CD4-positive, alpha-beta T cell (primary cell): ENCODE data around the gene AGFG1. TPM values are rescaled to one million over a fixed set of nuclear protein-coding genes. Genes with fewer than 3 reads are reported as not detected.

Source experiments
- ATAC-seq: fragments of 200-7000 bp; cut with Tn5 transposase; one replicate; pipeline ENCODE4 v1.10.0; 2022; ENCODE audit warnings: mild to moderate bottlenecking; ENCODE audit not compliant: poor library complexity
- CTCF ChIA-PET: fragments of 350-600 bp; sonication (Branson Sonifier 250); formaldehyde crosslinking; loops from one replicate; lab custom pipeline; 2021; ENCODE audit warnings: antibody characterized with exemption, inconsistent platforms; lab: Charles Lee
- POLR2A ChIA-PET: fragments of 350-600 bp; sonication (Branson Sonifier 250); formaldehyde crosslinking; loops from one replicate; lab custom pipeline; 2021; ENCODE audit warnings: antibody characterized with exemption, inconsistent platforms; lab: Charles Lee
- DNase-seq, 14 experiments: peaks; one replicate each; pipeline ENCODE4 v3.0.0-alpha.2; 2013 to 2020; ENCODE audit warnings: mixed read lengths in 2 of 14
- H3K27ac ChIP-seq, 2 donors: one replicate each; pipeline versions ENCODE4 v1.5.1 to v1.7.0; 2013; ENCODE audit warnings: low read length in 2 of 2, low read depth in 1 of 2, mild to moderate bottlenecking in 1 of 2
- H3K27me3 ChIP-seq, 2 experiments: 1 replicate in 1 of 2; 2 replicates in 1 of 2; pipeline versions ENCODE4 v1.6.1 to v1.7.0; 2013; ENCODE audit warnings: low read length in 2 of 2, control low read depth in 1 of 2, mild to moderate bottlenecking in 1 of 2, moderate library complexity in 1 of 2; ENCODE audit not compliant: insufficient read depth in 2 of 2, control insufficient read depth in 1 of 2
- H3K36me3 ChIP-seq: one replicate; pipeline ENCODE4 v1.6.1; 2013; ENCODE audit warnings: low read length, control low read depth; ENCODE audit not compliant: insufficient read depth
- H3K4me1 ChIP-seq: one replicate; pipeline ENCODE4 v1.6.1; 2013; ENCODE audit warnings: low read length, control low read depth; ENCODE audit not compliant: insufficient read depth
- H3K4me3 ChIP-seq: one replicate; pipeline ENCODE4 v1.5.1; 2013; ENCODE audit warnings: mild to moderate bottlenecking, low read length, moderate library complexity
- H3K9me3 ChIP-seq, 2 experiments: 1 replicate in 1 of 2; 2 replicates in 1 of 2; pipeline versions ENCODE4 v1.6.1 to v1.7.0; 2013; ENCODE audit warnings: low read length in 2 of 2, mild to moderate bottlenecking in 2 of 2, control low read depth in 1 of 2, moderate library complexity in 1 of 2; ENCODE audit not compliant: control insufficient read depth in 1 of 2, insufficient read depth in 1 of 2
- H3K27ac Mint-ChIP-seq: one replicate; pipeline ENCODE4 v1.8.0; 2020; ENCODE audit warnings: mixed read lengths
- H3K27me3 Mint-ChIP-seq: one replicate; pipeline ENCODE4 v1.8.0; 2021; ENCODE audit warnings: mixed read lengths
- H3K36me3 Mint-ChIP-seq: one replicate; pipeline ENCODE4 v1.8.0; 2021; ENCODE audit warnings: low read depth, mixed read lengths
- H3K4me1 Mint-ChIP-seq: one replicate; pipeline ENCODE4 v1.8.0; 2021; ENCODE audit warnings: low read depth, mixed read lengths
- H3K4me3 Mint-ChIP-seq: one replicate; pipeline ENCODE4 v1.8.0; 2020; ENCODE audit warnings: mild to moderate bottlenecking, mixed read lengths
- H3K9me3 Mint-ChIP-seq: one replicate; pipeline ENCODE4 v1.8.0; 2020; ENCODE audit warnings: mixed read lengths
- CTCF ChIP-seq: fragments of 200-600 bp; IDR thresholded peaks from one replicate; pipeline ENCODE4 v1.8.0; 2022; ENCODE audit warnings: antibody characterized with exemption, mild to moderate bottlenecking
- intact Hi-C, 2 experiments: fragments of 100-400 bp; cut with DNase I in 1 of 2; cut with micrococcal nuclease in 1 of 2; formaldehyde crosslinking; loops; one replicate each; pipeline versions ENCODE4 v1.15.1 to v1.9.0; 2023 to 2025; cut with DNase I, micrococcal nuclease
- total RNA-seq, 174 experiments: library from RNA in 2 of 174; stranded (reverse) in 2 of 174; gene quantifications; one replicate each; pipeline ENCODE4 v1.2.3 and lab custom pipeline; 2021 to 2026

The AGFG1 gene
- total RNA-seq, 2 experiments from 2014 or later: 49.9 to 55.9 TPM

- Mint-ChIP-seq H3K27ac (no peak overlapping the region), H3K36me3 (peaks cover 95% of the 10 kb centered on the region), H3K27me3 (no peaks in the 10 kb centered on the region), H3K9me3 (no peaks in the 10 kb centered on the region), H3K4me1 (peaks cover 14% of the 10 kb centered on the region), H3K4me3 (no peak overlapping the region)
- no peaks in the 10 kb centered on the region for H3K27me3 ChIP-seq
- H3K36me3 ChIP-seq: peaks cover 18% of the 10 kb centered on the region
- no peak for TF ChIP-seq CTCF
- ATAC-seq (no peak), DNase-seq (peak in 6 of 14 experiments; percentile 0 to 24 (median 6))
- no peak overlapping the region for H3K4me3 ChIP-seq
- POLR2A ChIA-PET: no interaction called here
- no peak overlapping the region for H3K27ac ChIP-seq
- H3K9me3 ChIP-seq: no peaks in the 10 kb centered on the region
- no peaks in the 10 kb centered on the region for H3K4me1 ChIP-seq
- intact Hi-C loops: no loop called here
- CTCF ChIA-PET: no interaction called here
Measured at GRCh38 chr2:227545990-227546389, 74.0 kb downstream of the AGFG1 start.

- H3K27me3 Mint-ChIP-seq: no peaks in the 10 kb centered on the region
- no peak overlapping the region for H3K27ac ChIP-seq
Measured at GRCh38 chr2:227551836-227552235, 79.9 kb downstream of the AGFG1 start.

GRCh38 chr2:227562581-227562980, 90.6 kb downstream of the AGFG1 start:
- ChIA-PET POLR2A (no interaction called here), CTCF (no interaction called here)
- Histone ChIP-seq H3K36me3 (no peaks in the 10 kb centered on the region), H3K27ac (no peak overlapping the region), H3K9me3 (no peaks in the 10 kb centered on the region), H3K4me3 (no peak overlapping the region), H3K27me3 (no peaks in the 10 kb centered on the region), H3K4me1 (no peaks in the 10 kb centered on the region)
- Mint-ChIP-seq H3K36me3 (peaks cover 22% of the 10 kb centered on the region), H3K9me3 (no peaks in the 10 kb centered on the region), H3K4me1 (no peaks in the 10 kb centered on the region), H3K27me3 (no peaks in the 10 kb centered on the region), H3K27ac (peak overlapping the region; percentile 54), H3K4me3 (no peak overlapping the region)
- no peak for TF ChIP-seq CTCF
- ATAC-seq (no peak), DNase-seq (no peak)
- intact Hi-C loops: no loop called here

More at GRCh38 chr2:227551836-227552235, 79.9 kb downstream of the AGFG1 start:
- peaks cover 72% of the 10 kb centered on the region for H3K36me3 Mint-ChIP-seq
- Histone ChIP-seq H3K36me3 (peaks cover 38% of the 10 kb centered on the region), H3K4me3 (no peak overlapping the region), H3K9me3 (no peaks in the 10 kb centered on the region), H3K4me1 (no peaks in the 10 kb centered on the region), H3K27me3 (no peaks in the 10 kb centered on the region)
- POLR2A ChIA-PET: no interaction called here
- DNase-seq (no peak), ATAC-seq (no peak)
- no peak for TF ChIP-seq CTCF
- intact Hi-C loops: no loop called here
- H3K4me1 Mint-ChIP-seq: no peaks in the 10 kb centered on the region
- no peaks in the 10 kb centered on the region for H3K9me3 Mint-ChIP-seq
- CTCF ChIA-PET: no interaction called here
- no peak overlapping the region for H3K4me3 Mint-ChIP-seq
- H3K27ac Mint-ChIP-seq: no peak overlapping the region
